Cerebellar cortex (tissue), 1 donor: ENCODE results near the gene ADGRL3.
"Not testable (repeated sequence)": the region's sequence is repeated elsewhere in the genome, so short reads cannot be mapped to it uniquely, and the experiment has no call there.

ENCODE experiments used
- DNase-seq: peaks from one replicate; pipeline ENCODE4 v3.0.0-alpha.2; 2015; ENCODE audit warnings: low spot score

Gene ADGRL3

DNA sequence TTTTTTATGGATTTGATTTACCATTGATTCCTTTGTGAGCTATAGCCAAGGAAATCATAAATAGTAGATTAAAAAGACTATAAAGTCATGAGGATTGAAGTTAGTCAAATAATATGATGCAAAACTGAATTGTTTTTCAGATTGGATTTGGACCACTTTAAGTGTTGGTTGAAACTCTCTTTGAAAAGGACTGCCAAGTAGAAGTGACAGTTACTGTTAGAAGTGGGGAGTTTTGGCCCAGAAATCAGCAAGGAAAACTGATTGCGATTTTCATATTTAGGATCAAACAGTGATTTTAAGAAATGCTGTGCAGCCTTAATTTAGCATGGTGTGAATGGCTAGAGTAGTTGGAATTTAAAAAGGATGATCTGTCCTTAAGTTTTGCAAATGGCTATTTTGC lies 4.9 kb downstream of the ADGRL3 start:
- DNase-seq = no peak

DNA sequence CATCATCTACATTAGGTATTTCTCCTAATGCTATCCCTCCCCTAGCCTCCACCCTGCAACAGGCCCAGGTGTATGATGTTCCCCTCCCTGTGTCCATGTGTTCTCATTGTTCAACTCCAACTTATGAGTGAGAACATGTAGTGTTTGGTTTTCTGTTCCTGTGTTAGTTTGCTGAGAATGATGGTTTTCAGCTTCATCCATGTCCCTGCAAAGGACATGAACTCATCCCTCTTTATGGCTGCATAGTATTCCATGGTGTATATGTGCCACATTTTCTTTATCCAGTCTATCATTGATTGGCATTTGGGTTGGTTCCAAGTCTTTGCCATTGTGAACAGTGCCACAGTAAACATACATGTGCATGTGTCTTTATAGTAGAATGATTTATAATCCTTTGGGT lies 7.0 kb downstream of the ADGRL3 start:
- DNase-seq = not testable (repeated sequence)

DNA sequence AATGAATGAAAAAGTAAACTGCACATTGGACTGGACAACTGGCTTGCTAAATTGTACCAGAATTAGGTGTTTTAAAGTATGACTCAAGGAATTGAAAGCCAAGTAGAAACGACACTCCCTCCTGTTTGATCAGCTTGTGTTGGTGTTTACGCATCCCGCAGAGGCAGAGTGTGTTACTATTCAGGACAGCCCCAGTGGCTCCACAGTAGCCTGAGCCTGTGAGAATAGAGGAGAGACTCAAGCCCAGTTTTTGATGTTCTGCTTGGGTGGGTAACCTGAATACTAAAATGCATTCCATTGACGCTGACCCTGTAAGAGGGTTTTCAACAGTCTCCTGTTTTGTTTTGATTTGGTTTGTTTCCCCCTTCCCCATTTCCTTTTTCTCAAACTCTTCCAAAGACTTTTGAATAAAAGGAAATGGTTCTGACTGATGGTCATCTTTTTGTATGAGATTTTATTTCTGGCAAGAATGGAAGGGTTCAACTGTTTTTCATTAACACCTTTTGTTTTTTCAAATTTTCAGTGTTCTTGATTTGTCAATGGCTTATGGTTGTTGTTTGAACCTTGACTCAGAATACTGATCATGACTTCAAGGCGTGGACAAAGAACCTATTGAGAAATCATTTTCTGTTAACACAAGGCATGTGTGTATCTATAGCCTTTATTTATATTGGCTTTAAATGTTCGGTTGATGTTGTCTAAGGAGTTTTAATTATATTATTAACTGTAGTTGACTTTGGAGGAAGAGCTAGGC lies 10.2 kb downstream of the ADGRL3 start:
- DNase-seq = peak; percentile 54

DNA sequence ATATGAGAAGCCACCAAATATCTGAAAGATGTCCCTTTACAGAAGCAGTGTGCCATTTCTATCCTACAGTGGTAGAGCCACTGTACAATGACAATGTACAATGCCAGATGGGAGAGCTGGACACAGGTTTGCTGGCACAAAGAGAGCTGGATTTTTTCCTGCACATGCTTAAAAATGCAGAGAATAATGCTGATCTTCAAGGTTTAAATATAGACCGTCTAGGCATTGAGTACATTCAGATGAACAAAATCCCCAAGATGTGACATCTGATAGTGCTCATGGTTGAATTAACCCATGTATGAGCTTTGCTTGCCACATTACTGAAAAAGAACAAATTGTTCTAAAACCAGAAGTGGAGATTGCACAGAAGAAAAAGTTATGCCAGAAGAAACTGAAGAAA lies 11.7 kb downstream of the ADGRL3 start:
- peak; percentile 61 for DNase-seq

DNA sequence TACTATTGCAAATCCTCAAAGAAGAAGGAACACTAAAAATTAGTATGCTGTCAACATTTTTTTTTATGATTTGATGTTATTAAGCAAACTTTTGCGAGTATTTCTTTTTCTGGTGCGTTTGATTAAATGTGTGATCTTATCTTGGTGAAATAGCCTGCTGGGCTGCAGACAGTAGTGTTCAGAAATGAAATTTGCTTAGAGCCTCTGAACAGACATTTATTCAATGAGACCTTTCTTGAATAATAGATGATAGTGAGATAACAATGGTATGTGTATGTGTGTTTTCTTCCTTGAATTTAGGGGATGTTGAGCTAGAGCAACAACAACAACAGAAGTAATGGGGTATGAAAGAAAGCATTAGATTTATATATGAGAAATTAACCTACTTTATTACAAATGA lies 12.7 kb downstream of the ADGRL3 start:
- DNase-seq = no peak

DNA sequence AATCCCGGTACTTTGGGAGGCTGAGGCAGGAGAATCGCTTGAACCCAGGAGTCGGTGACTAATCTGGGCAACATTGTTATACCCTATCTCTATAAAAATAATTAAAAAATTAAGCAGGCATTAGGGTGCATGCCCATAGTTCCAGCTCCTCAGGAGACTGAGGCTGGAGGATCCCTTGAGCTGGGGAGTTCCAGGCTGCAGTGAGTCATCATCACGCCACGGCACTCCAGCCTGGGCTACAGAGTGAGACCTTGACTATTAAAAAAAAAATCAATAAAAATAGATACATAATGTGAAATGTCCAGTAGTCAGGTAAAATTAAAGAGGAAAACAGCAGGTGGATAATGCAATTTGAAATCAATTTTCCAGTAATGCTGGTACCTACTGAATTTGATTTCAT lies 14.6 kb downstream of the ADGRL3 start:
- no peak for DNase-seq

DNA sequence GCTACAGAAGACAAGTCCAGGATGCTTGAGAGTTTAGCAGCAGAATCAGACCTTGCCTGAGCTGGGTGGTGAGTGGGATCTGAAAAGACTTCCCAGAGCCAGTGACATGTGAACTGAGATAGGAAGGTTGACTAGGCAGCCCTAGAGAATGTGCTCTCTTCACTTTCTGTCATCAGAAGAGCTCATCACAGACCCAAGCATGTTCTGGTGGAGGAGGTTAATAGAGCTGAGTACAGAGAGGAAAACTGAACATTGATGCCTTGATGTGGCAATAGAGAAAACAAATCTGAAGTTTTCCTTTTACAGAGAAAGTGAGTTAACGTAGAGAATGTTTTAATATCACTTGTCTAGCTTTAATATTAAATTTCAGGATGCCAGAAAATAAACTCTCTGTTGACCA lies 17.1 kb downstream of the ADGRL3 start:
- no peak for DNase-seq

DNA sequence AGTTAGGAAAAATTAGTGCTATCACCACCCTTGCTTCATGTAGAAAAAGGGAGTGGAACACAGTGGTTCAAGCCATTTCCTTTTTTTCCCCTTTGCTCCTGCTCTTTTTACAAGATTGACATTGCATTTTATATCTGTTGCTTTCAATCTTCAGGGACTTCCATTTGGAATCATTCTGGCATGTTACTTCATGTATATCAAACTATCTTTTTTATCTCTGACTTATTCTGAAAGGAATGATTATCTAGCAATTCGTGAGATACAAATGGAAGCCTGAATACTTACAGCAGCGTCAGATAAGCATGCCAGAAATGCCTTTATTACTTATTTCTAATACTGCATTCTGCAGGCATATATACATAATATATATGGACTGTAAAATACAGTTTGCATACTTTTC lies 20.4 kb downstream of the ADGRL3 start:
- no peak for DNase-seq

DNA sequence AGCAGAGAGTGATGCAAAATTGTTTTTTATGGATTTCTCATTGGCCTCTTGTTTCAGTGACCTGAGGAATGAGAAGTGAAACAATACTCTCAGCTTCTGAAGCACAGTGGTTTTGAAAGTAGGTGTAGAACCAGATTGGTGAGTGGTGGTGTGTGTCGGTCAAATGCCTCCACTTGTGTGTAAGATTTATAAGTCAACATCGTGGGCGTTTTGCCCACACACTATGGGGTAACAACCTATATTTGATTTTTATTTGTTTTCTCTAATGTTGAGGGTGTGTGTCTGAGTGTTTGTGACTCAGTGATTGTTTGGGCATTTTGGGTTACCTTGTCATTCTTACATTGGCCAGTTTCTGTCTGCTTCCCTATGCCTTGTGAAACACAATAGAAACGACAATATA lies 23.3 kb downstream of the ADGRL3 start:
- DNase-seq = no peak

DNA sequence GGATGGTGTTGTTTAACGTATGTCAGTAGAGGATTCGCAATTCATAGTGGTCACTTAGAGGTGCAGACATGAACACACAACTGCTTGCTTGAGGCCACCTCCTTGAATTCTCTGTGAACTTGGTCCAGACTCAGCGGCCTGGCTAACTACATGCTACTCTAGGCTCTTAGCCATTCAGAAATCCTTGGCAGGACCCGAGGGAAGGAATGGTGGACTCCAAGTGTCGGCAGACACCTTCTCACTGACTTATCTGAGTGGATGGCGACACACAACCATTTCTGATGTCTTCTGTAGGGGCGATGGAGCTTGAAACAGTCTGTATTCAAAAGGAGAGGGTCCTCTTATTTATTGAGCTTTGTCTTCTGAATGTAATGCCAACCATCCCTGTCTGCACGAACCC lies 24.4 kb downstream of the ADGRL3 start:
- no peak for DNase-seq

DNA sequence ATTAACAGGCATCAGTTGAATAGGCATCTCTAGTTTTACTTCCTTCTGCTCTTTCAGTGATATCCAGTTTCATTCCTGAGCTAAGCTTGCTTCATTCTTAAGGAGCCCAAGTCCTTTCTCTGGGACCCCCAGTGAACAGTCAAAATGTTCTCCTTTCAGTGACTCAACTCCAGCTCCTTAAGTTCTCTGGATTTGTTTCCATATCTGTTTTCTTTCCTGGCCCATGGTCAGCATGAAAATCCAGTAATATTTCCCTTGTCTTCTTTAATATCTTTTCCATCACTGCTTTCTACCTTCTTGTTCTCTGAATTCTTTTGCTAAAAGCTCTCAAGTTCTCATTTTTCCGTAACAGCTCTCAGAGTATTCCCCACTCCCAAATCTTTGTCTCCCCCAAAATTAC lies 25.5 kb downstream of the ADGRL3 start:
- no peak for DNase-seq

DNA sequence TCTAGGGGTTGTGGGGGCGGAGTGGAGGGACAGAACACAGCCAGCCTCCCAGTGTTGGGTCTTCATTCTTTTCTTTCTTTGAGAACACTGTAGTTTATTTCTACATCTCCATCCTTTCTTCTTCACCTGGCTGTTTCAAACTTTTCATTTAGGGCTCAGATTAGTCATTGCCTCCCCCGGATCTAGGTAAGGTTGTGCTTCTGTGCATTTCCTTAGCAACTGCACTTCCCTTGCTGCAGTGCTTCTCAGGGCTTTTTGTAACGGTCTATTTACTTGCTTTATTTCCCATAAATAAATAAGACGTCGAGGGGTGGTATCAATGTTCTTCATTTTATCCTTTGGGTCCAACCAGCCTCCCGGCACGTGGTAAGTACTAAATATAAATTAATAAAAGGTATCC lies 31.3 kb downstream of the ADGRL3 start:
- DNase-seq = no peak

DNA sequence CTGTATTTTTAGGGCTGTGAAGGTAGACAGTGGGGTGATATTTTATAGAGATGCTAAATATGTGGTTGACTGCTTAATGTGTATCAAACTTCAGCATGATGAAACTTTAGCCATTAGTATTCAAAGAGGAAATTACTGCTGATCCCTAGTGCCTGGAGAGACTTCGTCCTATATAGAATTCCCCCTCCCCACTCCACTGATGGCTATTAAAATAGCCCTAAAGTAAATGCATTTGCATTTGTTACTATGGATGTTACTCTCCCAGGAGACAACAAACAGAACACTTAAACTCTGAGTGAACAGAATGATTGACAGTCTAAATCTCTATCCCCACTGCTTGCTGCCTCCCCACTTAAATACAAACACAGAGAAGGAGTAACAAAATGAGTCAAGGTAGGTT lies 39.1 kb downstream of the ADGRL3 start:
- no peak for DNase-seq

DNA sequence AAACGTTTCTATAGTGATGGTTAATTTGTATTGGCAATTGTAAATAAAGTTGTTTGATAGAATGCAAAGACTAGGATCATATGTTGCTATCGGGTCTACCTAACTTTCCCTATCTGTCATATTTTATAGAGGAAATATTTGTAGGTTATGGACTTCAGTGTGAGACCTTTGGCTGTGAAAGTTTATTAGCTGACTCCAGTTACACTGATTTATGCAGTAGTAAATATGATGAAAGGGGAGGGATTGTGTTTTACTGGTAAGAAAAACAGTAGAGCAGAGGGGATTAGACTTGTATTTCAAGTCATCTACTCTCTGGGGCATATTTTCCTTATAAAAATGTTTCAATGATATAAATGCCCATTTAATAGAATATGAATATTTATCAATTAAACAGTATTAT lies 43.8 kb downstream of the ADGRL3 start:
- DNase-seq = no peak

DNA sequence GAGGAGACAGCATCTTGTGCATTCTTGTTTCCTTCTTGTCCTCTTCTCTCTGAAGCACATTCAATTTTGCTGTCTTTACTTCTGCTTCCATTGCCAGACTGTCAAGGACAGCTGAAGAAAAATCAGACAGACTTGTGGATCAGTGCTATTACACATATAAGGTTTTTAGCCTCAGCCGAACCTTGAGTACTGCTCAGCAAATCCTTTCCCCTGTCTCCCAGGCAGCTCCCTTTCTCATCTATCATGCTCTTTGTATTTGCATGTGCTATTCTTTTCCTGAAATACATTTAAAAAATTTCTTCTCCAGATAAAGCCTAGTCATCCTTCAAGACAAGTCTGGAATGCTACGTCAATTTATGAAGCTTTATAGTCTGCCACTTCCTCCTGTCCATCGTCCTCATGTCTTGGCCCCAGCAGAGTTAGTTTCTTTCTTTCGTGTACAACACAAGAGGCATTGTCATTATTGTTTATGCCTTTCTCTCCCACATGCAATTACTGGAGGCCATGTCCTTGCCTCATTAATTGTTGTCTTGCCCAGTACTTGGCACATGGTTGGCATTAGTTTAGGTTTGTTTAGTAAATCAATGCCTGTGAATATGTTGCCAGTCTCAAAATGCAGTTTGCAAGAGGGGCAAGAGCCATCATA lies 45.1 kb downstream of the ADGRL3 start:
- no peak for DNase-seq

DNA sequence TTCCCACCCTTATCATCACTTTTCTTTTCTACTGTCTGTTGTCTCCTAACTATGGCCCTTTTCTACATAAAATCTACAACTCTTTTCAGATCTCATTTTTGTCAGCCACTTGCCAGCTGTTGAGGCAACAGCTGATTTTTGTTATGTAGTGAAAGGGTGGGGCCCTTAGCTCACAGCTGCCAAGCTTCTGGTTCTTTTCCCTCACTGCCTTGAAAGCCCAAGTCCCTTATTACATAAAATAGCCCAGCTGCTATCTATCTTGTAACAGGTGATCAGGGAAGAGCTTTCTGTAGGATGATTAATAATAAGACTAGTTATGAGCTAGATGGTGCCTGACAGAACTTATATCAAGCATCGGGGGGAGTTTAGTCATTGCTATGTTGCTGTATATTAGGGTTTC lies 45.9 kb downstream of the ADGRL3 start:
- no peak for DNase-seq

DNA sequence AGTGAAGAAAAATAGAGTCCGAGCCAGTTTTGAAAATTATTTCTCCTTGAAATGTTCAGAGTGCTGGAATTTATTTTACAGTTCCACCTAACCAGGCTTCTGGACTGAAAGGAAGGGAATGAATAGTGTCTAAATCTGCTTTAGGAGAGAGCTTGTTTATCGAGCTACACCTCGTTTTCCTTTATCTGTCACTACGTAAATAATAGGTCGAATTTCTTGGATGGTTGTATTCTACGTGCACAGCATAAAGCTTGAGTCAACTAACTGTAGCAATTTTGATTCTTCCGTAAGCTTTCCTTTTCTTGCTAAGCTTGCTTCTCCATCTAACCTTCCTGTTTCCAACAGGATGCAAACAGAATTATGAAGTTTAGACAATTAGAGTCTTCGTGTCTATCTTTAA lies 48.6 kb downstream of the ADGRL3 start:
- DNase-seq = no peak

DNA sequence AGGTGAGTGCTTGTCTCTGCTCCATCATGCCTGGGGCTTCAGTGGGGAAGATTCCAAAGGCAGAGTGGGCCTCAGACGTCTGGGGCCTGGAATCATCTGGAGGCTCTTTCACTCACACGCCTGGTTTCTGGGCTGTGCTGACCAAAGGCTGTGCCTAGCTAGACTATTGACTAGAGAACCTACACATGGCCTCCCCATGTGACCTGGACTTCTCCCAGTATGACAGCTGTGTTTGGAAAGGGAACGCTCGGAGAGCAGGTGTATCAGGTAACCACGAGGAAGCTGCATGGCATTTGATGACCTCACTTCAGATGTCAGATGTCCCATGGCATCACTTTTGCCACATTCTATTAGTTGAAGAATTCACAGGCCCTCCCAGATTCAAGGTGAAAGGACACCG lies 51.0 kb downstream of the ADGRL3 start:
- no peak for DNase-seq

DNA sequence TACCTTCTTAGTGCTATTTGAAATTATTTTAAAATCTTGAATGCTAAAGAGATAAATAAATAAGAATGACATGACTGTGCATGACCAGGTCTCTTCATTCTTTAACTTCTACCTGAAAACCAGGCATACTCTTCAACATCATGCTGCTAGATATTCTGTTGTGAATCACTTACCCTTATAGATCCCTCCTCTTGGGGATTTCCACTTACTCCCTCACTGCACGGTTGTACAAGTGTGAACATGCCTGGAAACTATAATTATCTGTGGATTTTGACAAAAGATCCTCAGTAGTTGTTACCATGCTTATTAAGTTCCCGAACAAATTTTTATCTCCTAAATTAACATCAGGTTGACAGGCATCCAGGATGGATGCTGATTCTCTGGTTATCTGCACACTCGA lies 54.3 kb downstream of the ADGRL3 start:
- no peak for DNase-seq

DNA sequence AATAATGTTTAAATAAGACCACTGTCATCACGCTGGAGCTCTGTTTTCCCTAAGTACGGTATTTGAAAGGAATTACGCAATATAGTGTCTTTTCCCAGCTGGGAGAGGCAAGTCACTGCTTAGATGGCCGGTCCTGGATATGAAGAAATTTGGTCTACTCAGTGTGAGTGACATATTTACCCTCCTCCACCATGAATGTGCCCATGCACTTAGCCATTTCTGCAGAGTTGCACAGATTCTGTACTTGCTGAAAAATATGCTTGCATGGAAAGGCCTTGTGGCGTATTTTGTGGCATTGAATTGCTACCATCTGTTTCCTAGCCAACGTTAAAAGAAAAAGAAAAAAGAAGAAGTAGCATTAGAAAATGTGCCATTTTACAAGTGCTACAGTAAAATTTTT lies 73.1 kb downstream of the ADGRL3 start:
- DNase-seq = peak; percentile 35

DNA sequence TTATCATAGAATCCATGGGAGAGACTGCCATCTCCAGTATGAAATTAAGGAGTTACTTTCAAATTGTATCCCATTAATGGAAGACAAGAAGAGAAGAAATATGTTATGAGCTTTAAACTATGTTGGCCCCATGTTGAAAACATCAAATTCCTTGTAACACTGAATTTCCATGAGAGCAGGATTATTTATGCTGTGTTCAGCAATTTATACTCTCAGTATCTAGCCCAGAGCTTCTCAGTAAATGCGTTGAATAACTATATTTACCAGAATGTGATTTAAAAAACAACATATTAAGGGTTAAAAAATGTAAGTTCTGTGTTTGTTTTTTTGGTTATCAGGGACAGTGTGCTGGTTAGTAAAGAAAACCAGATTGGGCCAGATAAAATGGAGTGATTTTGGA lies 74.2 kb downstream of the ADGRL3 start:
- no peak for DNase-seq

DNA sequence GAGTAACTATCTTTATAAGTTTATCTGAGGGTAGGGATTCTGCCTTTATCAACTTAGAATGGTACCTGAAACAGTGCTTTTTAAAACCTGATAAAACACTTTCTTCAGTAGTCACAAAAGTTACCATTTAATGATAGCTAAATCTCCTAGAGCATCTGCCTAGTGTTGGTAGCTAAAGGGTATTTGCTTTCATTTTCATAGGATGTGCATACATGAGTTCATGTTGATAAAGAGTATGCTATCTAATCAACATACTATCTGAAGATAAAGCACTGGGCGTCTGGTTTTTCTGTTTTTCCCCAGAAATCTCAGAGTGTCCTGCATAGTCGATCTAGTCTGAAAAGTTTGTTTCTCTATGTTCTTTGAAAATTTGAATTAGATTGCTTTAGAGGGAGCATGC lies 75.1 kb downstream of the ADGRL3 start:
- DNase-seq = no peak

DNA sequence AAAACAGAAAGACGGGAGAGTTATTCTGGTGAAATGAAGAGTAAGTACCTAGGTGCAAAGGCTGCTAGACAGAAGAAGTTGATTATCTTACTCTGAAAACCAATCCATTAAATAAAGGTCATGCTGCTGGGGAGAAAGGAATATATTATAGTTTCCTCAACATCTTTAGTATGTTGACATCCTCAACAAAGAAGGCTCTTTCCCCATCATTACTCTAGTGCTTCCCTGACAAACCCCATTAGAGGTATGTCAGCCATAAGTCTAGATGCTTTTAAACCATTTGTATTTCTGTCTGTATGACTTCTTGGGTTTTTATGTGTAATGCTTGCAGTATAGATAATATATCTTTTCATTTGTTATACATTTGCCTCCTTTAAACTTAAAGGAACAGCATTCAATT lies 75.9 kb downstream of the ADGRL3 start:
- no peak for DNase-seq
